ENCODE data around the gene GSPT1. TPM values are rescaled to one million over a fixed set of nuclear protein-coding genes. Genes with fewer than 3 reads are reported as not detected.

Gene GSPT1
- polyA plus RNA-seq, 1 of the 3 experiments (the other 2 are of a cell fraction), result 41.5 TPM

GRCh38 chr16:11915644-11916523, at the start of gene GSPT1 (continued):
- peak; percentile 81 for TF ChIP-seq GABPA (IDR thresholded peaks at IDR 0.05; ENCODE audit: low read depth)
- TF ChIP-seq NRF1 (IDR thresholded peaks at IDR 0.05; ENCODE audit: low read depth, low read length), result no peak
- peak; percentile 86 for TF ChIP-seq MXI1 (IDR thresholded peaks at IDR 0.05; ENCODE audit: low read depth, low read length)
- TF ChIP-seq EZH2phosphoT487 (IDR thresholded peaks at IDR 0.05; ENCODE audit: borderline replicate concordance, low read depth), result no peak
- TF ChIP-seq TEAD4 (IDR thresholded peaks at IDR 0.05; ENCODE audit: borderline replicate concordance, insufficient read depth), result no peak
- peak; percentile 41; the same call in 1 of the 2 replicates for TF ChIP-seq NFIC (IDR thresholded peaks at IDR 0.05; ENCODE audit: borderline replicate concordance)
- peak; percentile 39; the same call in 1 of the 2 replicates for TF ChIP-seq USF1 (IDR thresholded peaks at IDR 0.05; ENCODE audit: borderline replicate concordance, low read depth)
- TF ChIP-seq POLR2AphosphoS5 (IDR thresholded peaks at IDR 0.05; ENCODE audit: low read depth, low read length), result peak; percentile 83
- TF ChIP-seq ELF1 (IDR thresholded peaks at IDR 0.05), result peak; percentile 97
- TF ChIP-seq SIN3A (IDR thresholded peaks at IDR 0.05; ENCODE audit: borderline replicate concordance, low read depth, low read length), result peak; percentile 82; the same call in 1 of the 2 replicates
- no peak for TF ChIP-seq RFX5 (IDR thresholded peaks at IDR 0.05; ENCODE audit: low read length)
- TF ChIP-seq FOSL2 (IDR thresholded peaks at IDR 0.05; ENCODE audit: borderline replicate concordance, low read depth), result no peak; the same call in 1 of the 2 replicates
- TF ChIP-seq JUND (IDR thresholded peaks at IDR 0.05), result no peak
- no peak for TF ChIP-seq FOXJ3 (CRISPR knock-in tag; IDR thresholded peaks at IDR 0.05)

- no peak within 1 kb of the TSS for H3K4me3 ChIP-seq (ENCODE audit: low read depth in 2 of 2, low read length in 1 of 2)
- ChIA-PET CTCF (interaction anchor here (4.0 kb wide), 1 partner anchor 103 kb away, joined by 20 read pairs; no protein-coding TSS in a partner anchor), POLR2A (interaction anchor here (0.6 to 0.7 kb wide), 2 partner anchors 8 to 49 kb away, joined by 3 to 4 read pairs; partner anchors contain the start of gene GSPT1)
- DNase-seq, result no peak
- TF ChIP-seq CHD2 (IDR thresholded peaks at IDR 0.05; ENCODE audit: low read length, partially characterized antibody) (no peak), TAF1 (IDR thresholded peaks at IDR 0.05; ENCODE audit: borderline replicate concordance, low read depth, low read length) (no peak), YY1 (IDR thresholded peaks at IDR 0.05; ENCODE audit: low read depth) (no peak), FOSL2 (IDR thresholded peaks at IDR 0.05; ENCODE audit: borderline replicate concordance, low read depth) (no peak), RXRA (IDR thresholded peaks at IDR 0.05; ENCODE audit: borderline replicate concordance, low read depth) (no peak), USF2 (IDR thresholded peaks at IDR 0.05; ENCODE audit: borderline replicate concordance, low read depth, low read length) (no peak), GABPA (IDR thresholded peaks at IDR 0.05; ENCODE audit: low read depth) (no peak), NRF1 (IDR thresholded peaks at IDR 0.05; ENCODE audit: low read depth, low read length) (no peak)
- no peaks in the 10 kb centered on the region for H3K9me2 ChIP-seq
- 63% methylated on average over 9 of the region's 9 CpGs for WGBS (ENCODE audit: low lambda C conversion rate)
- H4K20me1 ChIP-seq (ENCODE audit: insufficient read depth), result no peaks in the 10 kb centered on the region
- no peak within 1 kb of the TSS for H3K4me2 ChIP-seq
- H3K9ac ChIP-seq, result no peak within 1 kb of the TSS
- H3K36me3 ChIP-seq (replicated peaks in 1 of 2; ENCODE audit: control insufficient read depth in 1 of 2, insufficient read depth in 2 of 2, low read length in 1 of 2), result no peaks in the 10 kb centered on the region
- H3K9me3 ChIP-seq, result no peaks in the 10 kb centered on the region
- no peaks in the 10 kb centered on the region for H3F3A ChIP-seq (replicated peaks; ENCODE audit: insufficient read depth)
- no peak within 1 kb of the TSS for H3K27ac ChIP-seq (ENCODE audit: low read depth in 2 of 2, low read length in 1 of 2)
- no peak within 1 kb of the TSS for H2AFZ ChIP-seq (ENCODE audit: low read depth)
- H3K27me3 ChIP-seq (ENCODE audit: insufficient read depth), result no peaks in the 10 kb centered on the region
- H3K79me2 ChIP-seq (ENCODE audit: insufficient read depth), result no peaks in the 10 kb centered on the region
- H3K4me1 ChIP-seq (ENCODE audit: control insufficient read depth in 1 of 2, insufficient read depth in 2 of 2, low read depth in 1 of 2, low read length in 1 of 2), result no peaks in the 10 kb centered on the region
Observed at GRCh38 chr16:11964761-11965551, 49.2 kb upstream of the GSPT1 start, which contains the start of gene TNFRSF17. Gene TNFRSF17, plus strand, starts transcription at chr16:11965210. Its CDS starts 115 bp downstream, at chr16:11965325.
